ENCODE measurements around the gene CLASP2. TPM values are rescaled to one million over a fixed set of nuclear protein-coding genes. Genes with fewer than 3 reads are reported as not detected.

CLASP2 gene
- total RNA-seq, 1 donor from 2014 or later, result 69.2 TPM

DNA sequence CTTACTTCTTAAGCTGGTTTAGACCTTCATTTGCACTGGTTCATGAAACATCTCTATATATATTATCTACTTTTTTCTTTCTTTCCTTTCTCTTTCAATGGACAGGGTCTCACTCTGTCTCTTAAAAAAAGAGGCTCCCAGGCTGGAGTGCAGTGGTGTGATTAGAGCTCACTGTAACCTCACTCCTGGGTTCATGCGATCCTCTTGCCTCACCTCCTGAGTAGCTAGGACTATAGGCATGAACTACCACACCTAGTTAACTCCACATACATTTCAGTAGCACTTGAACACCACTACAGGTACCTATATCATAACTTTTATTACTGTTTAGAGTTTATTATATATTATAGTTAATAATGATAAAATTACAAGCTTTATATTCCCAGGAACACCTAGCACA, 160.8 kb downstream of the CLASP2 start:
- no peak for DNase-seq (ENCODE audit: low read depth, low spot score)
- Mint-ChIP-seq H3K27ac (ENCODE audit: unreplicated experiment) (no peak overlapping the region), H3K36me3 (ENCODE audit: low read depth) (peaks cover 19% of the 10 kb centered on the region), H3K4me1 (no peaks in the 10 kb centered on the region), H3K27me3 (ENCODE audit: low read depth) (no peaks in the 10 kb centered on the region), H3K4me3 (no peak overlapping the region), H3K9me3 (no peaks in the 10 kb centered on the region)
- TF ChIP-seq, protein P1, sequence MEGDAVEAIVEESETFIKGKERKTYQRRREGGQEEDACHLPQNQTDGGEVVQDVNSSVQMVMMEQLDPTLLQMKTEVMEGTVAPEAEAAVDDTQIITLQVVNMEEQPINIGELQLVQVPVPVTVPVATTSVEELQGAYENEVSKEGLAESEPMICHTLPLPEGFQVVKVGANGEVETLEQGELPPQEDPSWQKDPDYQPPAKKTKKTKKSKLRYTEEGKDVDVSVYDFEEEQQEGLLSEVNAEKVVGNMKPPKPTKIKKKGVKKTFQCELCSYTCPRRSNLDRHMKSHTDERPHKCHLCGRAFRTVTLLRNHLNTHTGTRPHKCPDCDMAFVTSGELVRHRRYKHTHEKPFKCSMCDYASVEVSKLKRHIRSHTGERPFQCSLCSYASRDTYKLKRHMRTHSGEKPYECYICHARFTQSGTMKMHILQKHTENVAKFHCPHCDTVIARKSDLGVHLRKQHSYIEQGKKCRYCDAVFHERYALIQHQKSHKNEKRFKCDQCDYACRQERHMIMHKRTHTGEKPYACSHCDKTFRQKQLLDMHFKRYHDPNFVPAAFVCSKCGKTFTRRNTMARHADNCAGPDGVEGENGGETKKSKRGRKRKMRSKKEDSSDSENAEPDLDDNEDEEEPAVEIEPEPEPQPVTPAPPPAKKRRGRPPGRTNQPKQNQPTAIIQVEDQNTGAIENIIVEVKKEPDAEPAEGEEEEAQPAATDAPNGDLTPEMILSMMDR (conservative IDR thresholded peaks at IDR 0.05), result no peak

DNA sequence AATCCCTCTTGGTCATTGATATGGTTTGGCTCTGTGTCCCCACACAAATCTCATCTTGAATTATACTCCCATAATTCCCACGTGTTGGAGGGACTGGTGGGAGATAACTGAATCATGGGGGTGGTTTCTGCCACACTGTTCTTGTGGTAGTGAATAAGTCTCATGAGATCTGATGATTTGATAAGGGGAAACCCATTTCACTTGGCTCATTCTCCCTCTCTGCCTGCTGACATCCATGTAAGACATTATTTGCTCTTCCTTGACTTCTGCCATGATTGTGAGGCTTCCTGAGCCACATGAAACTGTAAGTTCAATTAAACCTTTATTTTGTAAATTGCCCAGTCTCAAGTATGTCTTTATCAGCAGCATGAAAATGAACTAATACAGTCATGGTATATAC, 171.0 kb downstream of the CLASP2 start:
- DNase-seq (ENCODE audit: low read depth, low spot score), result no peak
- H3K36me3 Mint-ChIP-seq (ENCODE audit: low read depth), result peaks cover 22% of the 10 kb centered on the region
- TF ChIP-seq, protein P1 (conservative IDR thresholded peaks at IDR 0.05), result no peak
- H3K27ac Mint-ChIP-seq (ENCODE audit: unreplicated experiment), result no peak overlapping the region
- H3K4me3 Mint-ChIP-seq, result no peak overlapping the region
- no peaks in the 10 kb centered on the region for H3K27me3 Mint-ChIP-seq (ENCODE audit: low read depth)
- H3K4me1 Mint-ChIP-seq, result no peaks in the 10 kb centered on the region
- peaks cover 3% of the 10 kb centered on the region for H3K9me3 Mint-ChIP-seq

DNA sequence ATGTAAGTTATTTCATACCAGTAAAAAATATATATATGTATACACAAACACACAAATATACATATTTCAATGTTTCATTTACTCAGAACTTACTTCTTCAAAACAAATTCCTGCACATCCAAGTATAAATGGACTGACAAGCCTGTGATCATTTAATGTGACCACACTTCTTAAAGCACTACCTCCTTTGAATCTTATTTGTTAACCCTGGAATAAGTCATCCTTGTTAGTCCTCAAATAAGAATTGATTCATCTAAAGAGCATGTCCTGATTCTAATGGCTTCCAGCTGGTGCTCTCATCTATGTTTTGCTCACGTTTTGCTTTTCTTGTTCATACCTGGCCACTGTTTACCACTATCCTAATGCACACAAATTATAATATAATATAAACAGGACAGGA, 173.9 kb downstream of the CLASP2 start:
- Mint-ChIP-seq H3K4me3 (no peak overlapping the region), H3K27me3 (ENCODE audit: low read depth) (no peaks in the 10 kb centered on the region), H3K4me1 (no peaks in the 10 kb centered on the region), H3K27ac (ENCODE audit: unreplicated experiment) (no peak overlapping the region), H3K9me3 (peaks cover 3% of the 10 kb centered on the region), H3K36me3 (ENCODE audit: low read depth) (peaks cover 28% of the 10 kb centered on the region)
- TF ChIP-seq, protein P1 (conservative IDR thresholded peaks at IDR 0.05), result no peak
- no peak for DNase-seq (ENCODE audit: low read depth, low spot score)

DNA sequence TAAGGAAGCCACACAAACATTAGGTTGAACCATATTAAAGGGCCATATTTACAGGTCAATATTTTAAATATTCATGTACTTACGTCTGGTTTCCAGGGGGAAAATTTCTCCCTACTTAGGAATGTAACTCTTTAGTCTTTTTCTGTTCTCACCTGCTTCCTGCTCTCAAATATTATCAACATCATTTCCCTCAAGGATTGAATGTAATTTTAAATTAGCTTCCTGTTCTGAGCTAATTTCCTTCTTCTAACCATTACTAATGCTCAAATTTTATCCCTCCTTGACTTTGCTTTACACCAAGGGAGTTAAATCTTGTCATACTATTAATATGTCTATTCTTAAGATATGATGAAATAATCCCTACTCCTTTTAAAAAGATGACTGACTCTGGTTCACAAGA, 174.5 kb downstream of the CLASP2 start:
- peaks cover 28% of the 10 kb centered on the region for H3K36me3 Mint-ChIP-seq (ENCODE audit: low read depth)
- TF ChIP-seq, protein P1 (conservative IDR thresholded peaks at IDR 0.05), result no peak
- H3K4me1 Mint-ChIP-seq, result no peaks in the 10 kb centered on the region
- H3K27me3 Mint-ChIP-seq (ENCODE audit: low read depth), result no peaks in the 10 kb centered on the region
- DNase-seq (ENCODE audit: low read depth, low spot score), result no peak
- peaks cover 3% of the 10 kb centered on the region for H3K9me3 Mint-ChIP-seq
- H3K27ac Mint-ChIP-seq (ENCODE audit: unreplicated experiment), result no peak overlapping the region
- no peak overlapping the region for H3K4me3 Mint-ChIP-seq

DNA sequence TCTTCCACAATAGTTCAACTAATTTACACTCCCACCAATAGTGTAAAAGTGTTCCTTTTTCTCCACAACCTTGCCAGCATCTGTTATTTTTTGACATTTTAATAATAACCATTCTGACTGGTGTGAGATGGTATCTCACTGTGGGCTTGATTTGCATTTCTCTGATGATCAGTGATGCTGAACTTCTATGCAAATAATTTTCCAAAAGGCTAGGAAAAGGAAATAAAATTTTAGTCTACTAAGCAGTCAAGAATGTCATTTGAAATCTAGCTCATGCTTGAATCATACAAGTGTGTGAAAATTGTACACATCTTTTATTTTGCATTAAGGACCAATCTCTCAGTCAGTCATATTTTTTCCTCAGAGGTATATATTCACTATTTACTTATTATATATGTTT, 176.1 kb downstream of the CLASP2 start:
- DNase-seq (ENCODE audit: low read depth, low spot score), result no peak
- no peak overlapping the region for H3K4me3 Mint-ChIP-seq
- no peaks in the 10 kb centered on the region for H3K4me1 Mint-ChIP-seq
- no peaks in the 10 kb centered on the region for H3K27me3 Mint-ChIP-seq (ENCODE audit: low read depth)
- no peak overlapping the region for H3K27ac Mint-ChIP-seq (ENCODE audit: unreplicated experiment)
- TF ChIP-seq, protein P1 (conservative IDR thresholded peaks at IDR 0.05), result no peak
- peaks cover 3% of the 10 kb centered on the region for H3K9me3 Mint-ChIP-seq
- peaks cover 25% of the 10 kb centered on the region for H3K36me3 Mint-ChIP-seq (ENCODE audit: low read depth)
